Adrenal gland (tissue), 5 donors: Measurements from ENCODE around the gene ACCS.

Experiments used
- CTCF ChIP-seq, 6 experiments: fragments of 450-650 bp in 4 of 6; fragments of 200-600 bp in 2 of 6; sonication (generic) in 1 of 6; IDR thresholded peaks; 1 replicate in 5 of 6; 2 replicates in 1 of 6; pipeline versions ENCODE4 v1.5.1 to v1.8.0; 2016 to 2021; ENCODE audit warnings: antibody characterized with exemption in 6 of 6, mild to moderate bottlenecking in 2 of 6, moderate library complexity in 1 of 6
- POLR2A ChIP-seq, 2 donors: fragments of 450-650 bp; IDR thresholded peaks; one replicate each; pipeline ENCODE4 v1.6.1; 2017; ENCODE audit warnings: antibody characterized with exemption in 2 of 2, mild to moderate bottlenecking in 2 of 2, moderate library complexity in 1 of 2
- donor health status: DM: no; HTN: no; CAD: no.

GRCh38 chr11:44047931-44048431 lies 18.1 kb upstream of the ACCS start, which contains the start of gene ACCSL:
- TF ChIP-seq CTCF (IDR thresholded peaks at IDR 0.05) (no peak), POLR2A (IDR thresholded peaks at IDR 0.05) (no peak)
